NCI-H524 (cell line): ENCODE data around the gene FADS3.
"Not testable (repeated sequence)": the region's sequence is repeated elsewhere in the genome, so short reads cannot be mapped to it uniquely, and the experiment has no call there.

Source experiments
- DNase-seq, 2 experiments: peaks; one replicate each; lab custom pipeline; 2025; lab: John Stamatoyannopoulos, UW

FADS3 gene

DNA sequence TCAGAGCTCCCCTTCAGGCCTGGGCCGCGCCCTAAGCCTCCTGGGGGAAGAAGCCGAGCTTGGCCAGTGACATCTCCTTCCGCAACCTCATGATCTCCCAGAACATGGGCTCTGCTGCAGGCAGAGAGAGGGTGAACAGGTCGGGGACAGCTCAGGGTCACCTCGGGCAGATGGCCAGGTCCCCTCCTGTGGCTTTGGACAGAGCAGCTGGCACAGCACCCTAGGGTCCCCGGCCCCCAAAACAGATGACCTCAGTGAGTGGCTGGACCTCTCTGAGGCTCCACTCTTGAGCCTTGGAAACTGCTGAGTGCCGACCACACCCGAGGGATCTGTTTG, 6.9 kb upstream of the FADS3 start:
- no peak for DNase-seq

GRCh38 chr11:61897387-61898246, 6.3 kb upstream of the FADS3 start:
- peak in 1 of 2 experiments; percentile 69 for DNase-seq

DNA sequence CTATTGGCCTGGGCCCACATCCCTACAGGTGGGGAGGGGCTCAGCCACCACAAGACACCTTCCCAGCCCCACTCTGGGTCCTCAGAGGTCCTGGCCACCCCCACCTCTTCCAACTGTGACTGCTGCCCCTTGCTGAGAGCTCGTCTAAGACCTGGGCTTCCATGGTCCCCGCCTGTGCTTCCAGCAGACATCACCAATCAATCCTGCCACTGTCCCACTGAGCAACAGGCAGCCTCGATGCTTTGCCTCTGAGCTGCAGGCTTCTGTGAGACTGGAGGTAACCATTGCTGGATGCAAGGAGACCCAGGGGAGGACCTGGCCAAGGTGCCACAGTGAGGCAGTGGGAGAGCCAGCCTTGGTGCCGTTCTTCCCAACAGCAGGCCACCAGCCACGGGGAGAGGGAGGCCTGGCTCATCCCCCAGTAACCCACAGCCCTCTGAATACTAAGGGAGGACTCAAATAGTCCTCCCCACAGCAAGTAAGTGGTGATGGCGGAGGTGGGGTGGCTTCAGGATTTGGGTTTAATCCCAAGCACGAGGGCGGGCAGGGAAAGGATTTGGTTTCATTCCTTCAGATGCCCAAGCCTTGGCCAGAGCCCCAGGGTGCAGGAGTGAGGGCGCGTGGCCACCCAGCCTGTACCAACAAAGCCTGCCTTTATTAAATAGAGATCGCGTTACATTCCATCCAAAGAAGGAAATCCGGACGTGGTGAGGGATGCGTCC, 5.5 kb upstream of the FADS3 start:
- no peak for DNase-seq

GRCh38 chr11:61895718-61896059, 4.3 kb upstream of the FADS3 start:
- DNase-seq = no peak

DNA sequence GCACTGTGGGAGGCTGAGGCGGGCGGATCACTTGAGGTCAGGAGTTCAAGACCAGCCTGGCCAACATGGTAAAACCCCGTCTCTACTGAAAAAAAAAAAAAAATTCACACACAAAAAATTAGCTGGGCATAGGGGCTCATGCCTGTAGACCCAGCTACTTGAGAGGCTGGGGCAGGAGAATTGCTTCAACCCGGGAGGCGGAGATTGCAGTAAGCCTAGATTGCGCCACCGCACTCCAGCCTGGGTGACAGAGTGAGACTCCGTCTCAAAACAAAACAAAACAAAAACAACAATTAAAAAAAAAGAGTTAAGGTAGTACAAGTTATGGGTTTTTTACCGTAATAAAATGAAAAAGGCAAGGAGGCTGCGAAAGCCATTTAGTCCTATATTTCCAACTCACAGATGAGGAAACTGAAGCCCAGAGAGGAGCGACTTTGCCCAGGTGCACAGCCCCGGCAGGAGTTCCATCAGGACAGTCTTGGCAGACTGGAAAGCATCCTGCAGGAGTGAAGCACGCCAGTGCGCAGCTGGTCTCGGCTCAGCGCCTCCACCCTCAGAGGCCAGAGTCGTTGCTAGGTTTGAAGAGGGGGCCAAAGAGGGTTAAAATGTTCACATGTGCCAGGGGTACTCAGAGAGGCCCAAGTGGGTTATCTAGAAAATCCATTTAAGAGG, 3.8 kb upstream of the FADS3 start:
- peak; percentile 10 to 59 for DNase-seq

- DNase-seq = no peak
Observed at GRCh38 chr11:61893981-61894380, 2.6 kb upstream of the FADS3 start.

- DNase-seq = no peak
Observed at GRCh38 chr11:61892085-61892370, 683 bp upstream of the FADS3 start.

GRCh38 chr11:61890529-61891330, 615 bp downstream of the FADS3 start:
- peak in 1 of 2 experiments; percentile 28 for DNase-seq

DNA sequence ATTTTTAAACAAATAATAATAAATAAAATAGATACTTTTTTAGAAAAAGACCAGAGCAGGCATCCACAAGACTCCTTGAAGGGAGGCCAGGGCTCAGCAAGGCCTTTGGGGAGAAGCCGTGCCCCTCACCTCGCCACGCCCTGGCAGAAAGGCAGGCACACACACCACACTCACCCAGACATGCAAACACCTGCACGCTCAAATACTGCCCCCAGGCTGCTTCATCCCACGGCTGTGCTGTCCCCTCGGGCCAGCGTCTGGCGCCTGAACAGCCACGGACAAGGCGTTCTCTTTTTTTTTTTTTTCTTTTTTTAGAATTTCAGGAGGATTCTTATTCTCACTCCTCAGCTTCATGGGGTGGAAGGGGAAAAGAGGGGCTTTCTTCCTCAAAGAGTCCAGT, 1.5 kb downstream of the FADS3 start:
- DNase-seq = no peak

DNA sequence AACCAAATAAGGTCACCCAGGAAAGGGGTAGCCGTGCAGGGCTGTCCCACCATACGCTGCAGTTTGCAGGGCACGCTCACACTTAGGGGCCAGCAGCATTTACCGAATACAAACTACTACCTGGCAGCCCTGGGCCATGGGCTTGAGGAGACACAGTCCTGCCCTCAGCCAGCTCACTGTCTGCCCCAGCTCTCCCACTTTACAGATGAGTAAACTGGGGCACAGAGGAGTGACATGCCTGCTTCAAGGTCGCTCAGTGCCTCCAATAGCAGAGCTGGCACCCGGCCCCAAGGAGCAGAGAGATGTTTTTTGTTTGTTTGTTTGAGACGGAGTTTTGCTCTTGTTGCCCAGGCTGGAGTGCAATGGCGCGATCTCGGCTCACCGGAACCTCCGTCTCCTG, 2.8 kb downstream of the FADS3 start:
- DNase-seq = no peak

DNA sequence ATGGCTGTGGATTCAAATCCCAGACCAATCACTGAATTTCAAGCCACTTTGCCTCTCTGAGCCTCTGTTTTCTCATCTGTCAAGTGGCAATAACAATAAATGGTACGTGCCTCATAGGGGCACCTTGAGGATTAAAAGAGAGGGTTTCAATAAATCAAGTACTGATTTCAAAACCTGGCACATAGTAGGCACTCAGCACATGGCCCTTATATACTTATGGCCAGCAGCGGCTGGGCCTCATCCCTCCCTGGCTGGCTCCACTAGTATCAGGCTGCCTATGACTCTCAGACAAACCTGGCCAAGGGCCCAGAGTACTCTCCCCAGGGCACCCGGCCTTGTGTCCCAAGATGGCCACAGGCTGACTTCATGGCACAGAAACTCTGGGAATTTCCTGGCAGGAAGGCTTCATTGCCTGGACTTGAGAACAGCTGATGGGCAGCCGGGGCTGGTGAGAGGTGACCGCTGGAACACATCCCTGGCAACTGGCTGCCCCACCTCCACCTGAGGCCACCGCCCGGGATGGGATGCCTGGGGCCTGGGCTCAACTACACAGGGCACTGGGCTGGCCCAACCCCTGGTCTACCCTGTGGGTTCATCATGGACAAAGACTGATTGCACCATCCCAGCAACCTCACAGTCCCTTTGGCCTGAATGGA, 3.4 kb downstream of the FADS3 start:
- DNase-seq = no peak

DNA sequence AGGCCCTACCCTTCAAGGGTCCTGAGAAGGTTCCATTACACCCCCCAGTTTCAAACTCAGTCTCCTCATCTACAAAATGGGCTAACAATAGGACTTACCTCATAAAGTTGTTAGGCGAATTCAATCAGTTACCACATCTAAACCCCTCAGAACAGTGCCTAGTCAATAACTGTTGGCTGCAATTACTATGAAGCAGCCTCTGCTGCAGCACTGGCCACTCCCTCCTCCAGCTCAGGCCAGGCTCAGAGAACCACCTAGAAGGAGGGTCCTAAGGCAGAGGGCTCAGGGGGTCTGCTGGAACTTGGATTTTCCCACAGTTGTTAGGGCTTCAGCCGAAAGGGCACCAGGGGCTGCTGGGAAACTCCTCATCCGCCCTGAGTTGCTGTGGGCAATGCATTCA, 4.7 kb downstream of the FADS3 start:
- no peak for DNase-seq

GRCh38 chr11:61885784-61886580, 5.4 kb downstream of the FADS3 start:
- DNase-seq = no peak

DNA sequence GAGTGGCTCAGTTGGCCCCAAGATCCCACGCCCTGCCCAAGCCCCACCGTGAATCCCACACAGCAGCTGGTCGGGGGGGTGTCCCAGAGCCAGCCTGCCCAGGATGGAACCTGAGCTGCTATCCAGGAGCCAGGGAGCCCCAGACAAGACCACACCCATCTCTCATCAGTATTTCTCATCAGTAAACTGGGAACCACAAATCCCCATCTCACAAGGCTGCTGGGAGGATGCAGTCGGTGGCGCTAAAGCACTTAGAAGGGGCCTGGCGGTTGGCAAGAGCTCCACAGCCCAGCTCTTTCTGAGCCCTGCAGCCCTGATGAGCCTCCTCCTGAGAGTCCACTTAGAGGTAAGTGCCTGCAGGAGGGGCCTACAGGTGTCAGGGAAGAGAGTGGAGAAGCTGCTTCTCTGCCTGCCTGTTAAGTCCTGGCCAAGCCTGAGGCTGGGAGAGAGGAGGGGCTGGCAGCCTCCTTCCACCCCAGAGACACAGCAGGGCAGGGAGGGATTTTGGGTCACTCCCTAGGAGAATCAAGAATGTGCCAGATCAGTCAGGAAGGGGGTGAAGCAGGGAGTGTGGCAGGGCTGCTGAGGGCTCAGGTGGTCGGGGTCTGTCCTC, 6.1 kb downstream of the FADS3 start:
- DNase-seq = peak in 1 of 2 experiments; percentile 22

GRCh38 chr11:61883947-61884346, 7.4 kb downstream of the FADS3 start:
- no peak for DNase-seq

DNA sequence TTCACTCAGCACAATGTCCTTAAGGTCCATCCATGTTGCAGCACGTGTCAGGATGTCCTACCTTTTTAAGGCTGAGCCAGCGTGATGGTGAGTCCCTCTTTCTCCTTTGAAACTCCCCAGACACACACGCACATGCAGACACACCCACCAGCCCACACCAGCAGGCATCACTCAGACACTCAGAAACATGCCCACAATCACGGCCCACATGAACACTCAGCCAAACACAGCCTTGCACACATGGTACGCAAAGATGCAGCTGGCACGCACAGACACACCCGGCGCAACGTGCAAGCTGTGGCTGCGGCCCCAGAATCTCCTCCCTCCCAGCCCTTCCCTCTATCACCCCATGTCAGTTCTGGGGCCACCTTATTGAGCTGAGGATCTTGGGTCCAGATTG, 8.0 kb downstream of the FADS3 start:
- no peak for DNase-seq

DNA sequence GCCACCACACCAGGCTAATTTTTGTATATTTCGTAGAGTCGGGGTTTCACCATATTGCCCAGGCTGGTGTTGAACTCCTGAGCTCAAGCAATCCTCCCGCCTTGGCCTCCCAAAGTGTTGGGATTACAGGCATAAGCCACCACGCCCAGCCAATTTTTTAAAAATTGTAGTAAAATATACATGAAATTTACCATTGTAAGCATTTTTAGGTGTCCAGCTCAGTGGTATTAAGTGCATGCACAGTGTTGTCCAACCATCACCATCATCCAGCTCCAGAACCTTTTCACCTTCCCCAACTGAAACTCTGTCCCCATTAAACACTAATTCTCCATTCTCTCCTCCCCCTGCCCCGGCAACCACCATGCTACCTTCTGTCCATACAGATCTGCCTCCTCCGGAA, 8.5 kb downstream of the FADS3 start:
- DNase-seq = no peak

DNA sequence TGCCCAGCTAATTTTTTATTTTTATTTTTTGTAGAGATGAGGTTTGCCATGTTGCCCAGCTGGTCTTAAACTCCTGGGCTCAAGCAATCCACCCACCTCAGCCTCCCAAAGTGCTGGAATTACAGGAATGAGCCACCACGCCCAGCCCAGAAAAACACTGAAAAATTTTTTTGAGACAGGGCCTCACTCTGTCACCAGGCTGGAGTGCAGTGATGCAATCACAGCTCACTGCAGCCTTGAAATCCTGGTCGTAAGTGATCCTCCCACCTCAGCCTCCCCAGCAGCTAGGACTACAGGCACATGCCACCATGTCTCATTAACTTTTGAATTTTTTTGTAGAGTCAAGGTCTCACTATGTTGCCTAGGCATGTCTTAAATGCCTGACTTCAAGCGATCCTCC, 9.1 kb downstream of the FADS3 start:
- not testable (repeated sequence) for DNase-seq

- DNase-seq = no peak
Observed at GRCh38 chr11:61881397-61881796, 9.9 kb downstream of the FADS3 start.

DNA sequence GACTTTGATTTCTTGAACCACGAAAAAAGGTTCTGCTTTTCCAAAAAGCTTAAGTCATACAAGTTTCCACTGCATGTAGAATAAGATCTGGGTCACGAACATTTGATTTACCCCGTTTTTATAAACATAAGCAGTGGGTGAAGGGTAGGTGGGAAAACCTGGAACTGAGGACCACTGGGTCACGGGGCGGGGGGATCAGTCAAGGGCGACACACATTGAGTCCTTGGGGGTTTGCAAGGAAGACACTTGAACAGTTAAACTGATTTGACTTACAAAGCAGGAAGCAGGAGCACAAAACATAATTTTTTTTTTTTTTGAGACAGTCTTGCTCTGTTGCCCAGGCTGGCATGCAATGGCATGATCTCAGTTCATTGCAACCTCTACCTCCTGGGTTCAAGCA, 10.9 kb downstream of the FADS3 start:
- DNase-seq = no peak

- no peak for DNase-seq
Observed at GRCh38 chr11:61880031-61880430, 11.3 kb downstream of the FADS3 start.
